GM12801 (cell line): ENCODE data around the gene USP7.

Experiments used
- CTCF ChIP-seq: IDR thresholded peaks from one replicate; pipeline ENCODE4 v1.5.1; 2011; ENCODE audit warnings: control low read depth; ENCODE audit not compliant: insufficient read length; ENCODE audit errors: extremely low read depth

Gene USP7

DNA sequence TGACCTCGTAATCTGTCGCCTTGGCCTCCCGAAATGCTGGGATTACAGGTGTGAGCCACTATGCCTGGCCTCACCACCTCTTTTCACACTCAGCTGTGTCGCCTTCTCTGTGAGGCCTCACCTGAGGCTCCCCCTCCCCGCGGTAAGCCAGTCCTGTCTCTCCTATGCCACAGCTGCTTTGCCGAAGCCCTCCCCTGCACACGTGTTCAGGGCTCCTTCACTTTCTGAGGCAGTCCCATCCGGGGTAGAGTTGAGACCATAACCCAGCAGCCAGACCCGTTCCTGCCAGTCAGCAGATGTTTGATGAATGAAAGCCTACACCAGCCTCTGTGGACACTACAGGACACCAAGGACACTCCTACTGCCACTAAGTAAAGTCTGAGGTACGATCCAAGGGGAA, 10.6 kb downstream of the USP7 start:
- no peak for TF ChIP-seq CTCF

DNA sequence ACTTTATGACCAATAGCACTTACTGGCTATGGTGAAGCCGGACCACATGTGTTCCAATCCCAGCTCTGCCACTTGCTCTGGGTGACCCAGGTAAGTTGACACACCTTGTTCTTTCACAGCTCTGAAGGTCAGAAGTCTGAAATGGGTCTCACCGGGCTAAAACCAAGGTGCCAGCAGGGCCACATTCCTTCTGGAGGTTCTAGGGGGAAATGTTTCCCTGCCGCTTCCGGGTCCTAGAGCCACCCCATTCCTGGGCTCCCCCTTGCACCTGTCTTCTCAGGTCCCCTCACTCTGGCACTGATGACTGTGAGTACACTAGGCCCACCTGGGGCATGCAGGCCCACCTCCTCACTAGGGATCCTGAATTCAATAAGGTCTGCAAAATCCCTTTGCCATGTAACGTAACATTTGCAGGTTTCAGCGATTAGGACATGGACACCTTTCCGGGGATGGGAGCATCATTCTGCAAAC, 11.4 kb downstream of the USP7 start:
- TF ChIP-seq CTCF = no peak

DNA sequence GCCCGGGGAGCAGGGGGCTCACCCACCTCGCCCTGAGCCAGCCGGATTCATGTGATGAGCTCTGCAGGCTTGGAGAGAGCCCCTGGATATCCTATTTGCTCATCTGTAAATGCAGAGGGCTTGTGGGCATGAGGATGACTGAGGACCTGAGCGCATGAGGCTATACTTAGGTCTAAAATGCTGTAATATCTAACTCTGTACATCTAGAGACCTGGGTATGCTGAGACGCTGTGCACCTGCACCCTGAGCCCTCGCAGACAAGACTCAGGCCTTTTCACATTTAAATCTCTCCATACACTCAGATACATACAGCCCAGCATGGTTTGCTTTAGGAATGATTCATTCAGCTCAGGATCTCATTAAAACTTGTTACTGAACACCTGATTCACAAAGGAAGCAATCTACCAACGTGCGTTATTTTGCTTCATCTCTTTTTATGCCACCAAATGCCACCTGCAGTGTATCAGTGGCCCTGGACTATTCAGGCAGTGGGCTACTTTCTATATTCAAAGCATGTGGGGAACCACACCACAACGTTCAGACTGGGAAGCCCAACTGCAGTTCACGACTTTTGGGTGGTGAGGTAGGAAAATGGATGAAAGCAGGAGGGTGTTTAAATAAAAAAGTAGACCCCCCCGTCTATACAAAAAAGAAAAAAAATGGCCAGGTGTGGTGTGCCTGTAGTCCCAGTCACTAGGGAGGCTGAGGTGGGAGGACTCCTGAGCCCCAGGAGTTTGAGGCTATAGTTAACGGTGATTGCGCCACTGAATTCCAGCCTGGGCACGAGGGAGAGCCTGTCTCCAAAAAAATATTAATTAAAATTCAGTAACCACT, 12.0 kb downstream of the USP7 start:
- TF ChIP-seq CTCF = no peak

- TF ChIP-seq CTCF = no peak
Measured at GRCh38 chr16:8950580-8951077, 13.1 kb downstream of the USP7 start.

DNA sequence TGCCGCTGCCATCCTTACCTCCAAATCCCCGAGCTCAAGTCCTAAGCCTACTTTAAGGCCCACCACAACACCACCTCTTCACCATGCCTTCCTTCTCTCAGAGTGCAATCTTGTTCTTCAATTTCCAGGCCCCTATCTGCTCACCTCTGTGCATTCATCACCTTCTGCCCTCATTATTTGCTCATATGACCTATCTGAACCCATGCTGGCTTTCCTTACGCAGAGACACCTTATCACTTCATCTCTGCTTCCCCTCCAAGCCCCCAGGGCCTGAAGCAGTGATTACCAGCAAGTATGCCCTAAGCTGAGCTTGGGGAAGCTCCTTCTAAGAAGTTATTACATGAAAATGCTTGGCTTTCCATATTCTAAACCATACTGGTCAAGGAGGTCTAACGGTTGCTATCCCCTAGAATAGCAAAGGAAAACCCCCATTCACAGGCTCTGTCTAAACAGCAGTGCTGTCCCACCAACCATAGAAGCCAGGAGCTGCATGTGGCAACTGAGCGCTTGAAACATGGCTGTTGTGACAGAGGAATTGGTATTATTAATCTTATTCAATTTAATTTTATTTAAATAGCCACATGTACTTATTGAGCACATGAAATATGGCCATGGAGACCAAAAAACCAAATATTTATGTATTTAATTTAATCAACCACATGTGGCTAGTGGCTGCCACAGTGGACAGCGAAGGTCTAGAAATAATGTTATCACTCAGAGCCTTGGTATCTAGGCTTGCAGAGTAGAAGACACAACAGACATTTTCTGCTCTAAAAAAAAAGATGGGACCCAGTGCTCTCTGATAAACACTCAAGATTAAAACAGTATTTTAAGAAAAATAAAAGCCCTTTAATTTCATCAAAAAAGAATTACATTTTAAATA, 13.9 kb downstream of the USP7 start:
- no peak for TF ChIP-seq CTCF

DNA sequence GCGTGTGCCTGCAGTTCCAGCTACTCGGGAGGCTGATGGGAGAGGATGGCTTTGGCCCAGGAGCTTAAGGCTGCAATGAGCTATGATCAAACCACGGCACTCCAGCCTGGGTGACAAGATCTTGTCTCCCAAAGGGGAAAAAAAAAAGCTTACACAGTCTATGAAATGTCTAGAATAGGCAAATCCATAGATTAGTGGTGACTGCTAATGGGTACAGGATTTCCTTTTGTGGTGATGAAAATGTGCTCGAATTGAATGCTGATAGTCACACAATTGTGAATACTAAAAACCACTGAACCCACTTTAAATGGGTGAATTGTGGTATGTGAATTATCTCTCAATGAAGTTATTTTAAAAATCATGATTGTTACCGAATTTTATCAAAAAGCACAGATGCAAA, 14.9 kb downstream of the USP7 start:
- TF ChIP-seq CTCF = no peak

GRCh38 chr16:8948069-8948593, 15.6 kb downstream of the USP7 start:
- no peak for TF ChIP-seq CTCF
